Measurements from ENCODE around the gene ODAD3.
"Not testable (repeated sequence)": the region's sequence is repeated elsewhere in the genome, so short reads cannot be mapped to it uniquely, and the experiment has no call there.

The ODAD3 gene

DNA sequence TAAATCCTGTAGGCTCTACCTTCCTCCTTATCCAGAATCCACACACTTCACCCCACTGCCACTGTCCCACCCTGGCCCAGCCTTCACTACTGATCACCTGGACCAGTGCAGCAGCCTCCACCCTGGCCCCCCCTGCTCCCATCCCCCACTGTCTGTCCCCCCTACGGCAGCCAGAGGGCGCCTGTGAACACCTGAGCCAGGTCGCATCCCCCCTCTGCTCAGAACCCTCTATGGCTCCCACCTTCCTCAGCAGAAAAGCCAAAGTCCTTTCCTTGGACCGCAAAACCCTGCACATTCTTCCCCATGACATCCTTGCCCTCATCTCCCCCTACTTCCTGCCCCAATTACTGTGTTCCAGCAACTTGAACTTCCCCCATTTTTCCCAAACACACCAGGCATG is 25.3 kb upstream of the ODAD3 start:
- DNase-seq (ENCODE audit: low read depth) = no peak

DNA sequence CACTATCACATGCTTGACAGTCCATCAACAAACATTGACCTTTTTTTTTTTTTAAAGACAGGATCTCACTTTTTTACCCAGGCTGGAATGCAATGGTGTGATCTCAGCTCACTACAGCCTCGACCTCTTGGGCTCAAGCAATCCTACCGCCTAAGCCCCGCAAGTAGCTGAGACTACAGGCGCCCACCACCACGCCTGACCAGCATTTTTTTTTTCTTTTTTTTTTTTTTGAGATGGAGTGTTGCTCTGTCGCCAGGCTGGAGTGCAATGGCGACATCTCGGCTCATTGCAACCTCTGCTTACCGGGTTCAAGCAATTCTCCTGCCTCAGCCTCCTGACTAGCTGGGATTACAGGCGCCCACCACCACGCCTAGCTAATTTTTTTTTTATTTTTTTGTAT is 24.0 kb upstream of the ODAD3 start:
- not testable (repeated sequence) for DNase-seq (ENCODE audit: low read depth)

DNA sequence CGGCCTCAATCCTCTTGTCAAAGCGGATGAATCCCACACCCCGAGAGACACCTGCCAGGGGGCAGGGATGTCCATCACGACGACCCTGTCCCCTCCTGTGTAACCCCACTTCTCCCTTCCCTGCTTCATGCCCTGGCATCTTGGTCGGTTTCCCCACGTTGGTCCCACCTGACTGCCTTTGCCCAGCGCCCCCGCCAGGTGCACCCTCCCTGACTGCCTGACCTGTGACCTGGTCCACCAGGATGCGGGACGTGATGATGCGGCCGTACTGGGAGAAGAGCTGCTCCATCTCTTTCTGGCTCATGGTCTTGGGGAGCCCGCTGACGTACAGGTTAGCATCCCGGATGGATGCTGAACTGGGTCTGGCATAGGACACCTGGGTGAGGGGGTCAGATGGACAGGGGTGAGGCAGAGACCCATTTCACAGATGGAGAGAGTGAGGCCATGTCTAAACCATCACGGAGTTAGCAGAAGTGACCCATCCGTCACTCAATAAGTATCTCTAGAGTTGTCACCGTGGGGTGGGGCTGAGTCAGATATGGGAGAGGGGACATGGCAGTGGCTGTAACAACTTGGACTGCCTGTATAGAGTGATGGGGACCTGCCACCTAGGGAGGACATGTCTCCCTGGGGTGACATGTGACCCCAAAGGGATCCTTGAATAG is 23.4 kb upstream of the ODAD3 start:
- DNase-seq (ENCODE audit: low read depth) = no peak

DNA sequence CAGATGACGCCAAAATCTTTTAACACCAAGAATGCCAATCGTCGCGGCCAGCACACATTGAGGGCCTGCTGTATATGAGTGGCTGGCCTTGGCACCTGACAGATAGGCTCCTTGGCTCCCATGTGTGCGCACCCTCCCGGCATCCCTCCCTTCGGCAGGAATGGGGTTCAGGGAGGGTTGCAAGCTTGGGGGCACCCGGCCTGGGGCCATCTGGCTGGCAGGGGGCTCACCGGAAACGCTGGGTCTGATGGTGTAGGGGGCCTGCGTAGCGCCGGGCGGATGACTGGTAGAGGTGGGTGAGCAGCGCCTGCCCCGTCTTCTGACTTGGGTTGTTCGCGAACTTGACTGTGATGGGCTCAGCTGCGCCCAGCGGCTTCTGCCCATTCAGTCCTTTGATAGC is 22.9 kb upstream of the ODAD3 start:
- no peak for DNase-seq (ENCODE audit: low read depth)

DNA sequence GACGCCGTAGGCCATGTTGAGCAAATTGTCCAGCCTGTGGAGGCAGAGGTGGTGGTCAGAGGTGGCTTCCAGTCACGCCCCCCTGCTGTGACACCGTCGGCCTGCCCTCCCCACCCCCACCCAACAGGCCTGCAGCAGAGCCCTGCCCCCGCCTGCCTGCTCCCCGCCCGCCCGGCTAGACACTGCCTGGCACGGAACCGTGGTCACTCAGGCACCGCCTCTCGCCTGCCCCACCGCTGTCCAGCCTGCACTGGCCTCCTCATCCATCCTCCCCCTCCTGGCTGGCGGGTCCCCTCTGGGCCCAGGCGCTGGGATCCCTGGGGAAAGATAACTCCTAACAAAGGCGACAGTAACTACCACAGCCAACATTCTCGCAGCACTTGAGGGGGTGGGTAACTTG is 22.2 kb upstream of the ODAD3 start:
- no peak for DNase-seq (ENCODE audit: low read depth)

DNA sequence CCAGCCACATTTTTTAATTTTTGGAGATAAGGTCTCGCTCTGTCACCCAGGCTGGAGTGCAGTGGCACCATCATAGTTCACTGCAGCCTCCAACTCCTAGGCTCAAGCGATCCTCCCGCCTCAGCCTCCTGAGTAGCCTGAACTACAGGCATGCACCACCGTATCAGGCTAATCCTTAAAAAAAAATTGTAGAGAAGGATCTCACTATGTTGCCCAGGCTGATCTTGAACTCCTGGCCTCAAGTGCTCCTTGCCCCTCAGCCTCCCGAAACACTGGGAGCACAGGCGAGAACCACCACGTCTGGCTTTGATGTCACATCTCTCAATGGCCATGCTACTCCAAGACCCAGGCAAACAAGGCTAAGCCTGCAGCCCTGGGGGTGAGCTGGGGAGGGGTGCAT is 21.7 kb upstream of the ODAD3 start:
- DNase-seq (ENCODE audit: low read depth) = no peak

DNA sequence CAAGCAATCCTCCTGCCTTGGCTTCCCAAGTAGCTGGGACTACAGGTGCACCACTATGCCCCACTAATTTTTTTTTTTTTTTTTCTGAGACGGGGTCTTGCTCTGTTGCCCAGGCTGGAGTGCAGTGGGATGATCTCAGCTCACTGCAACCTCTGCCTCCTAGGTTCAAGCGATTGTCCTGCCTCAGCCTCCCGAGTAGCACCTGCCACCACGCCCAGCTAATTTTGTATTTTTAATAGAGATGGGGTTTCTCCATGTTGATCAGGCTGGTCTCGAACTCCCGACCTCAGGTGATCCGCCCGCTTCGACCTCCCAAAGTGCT is 20.3 kb upstream of the ODAD3 start:
- DNase-seq (ENCODE audit: low read depth) = not testable (repeated sequence)

DNA sequence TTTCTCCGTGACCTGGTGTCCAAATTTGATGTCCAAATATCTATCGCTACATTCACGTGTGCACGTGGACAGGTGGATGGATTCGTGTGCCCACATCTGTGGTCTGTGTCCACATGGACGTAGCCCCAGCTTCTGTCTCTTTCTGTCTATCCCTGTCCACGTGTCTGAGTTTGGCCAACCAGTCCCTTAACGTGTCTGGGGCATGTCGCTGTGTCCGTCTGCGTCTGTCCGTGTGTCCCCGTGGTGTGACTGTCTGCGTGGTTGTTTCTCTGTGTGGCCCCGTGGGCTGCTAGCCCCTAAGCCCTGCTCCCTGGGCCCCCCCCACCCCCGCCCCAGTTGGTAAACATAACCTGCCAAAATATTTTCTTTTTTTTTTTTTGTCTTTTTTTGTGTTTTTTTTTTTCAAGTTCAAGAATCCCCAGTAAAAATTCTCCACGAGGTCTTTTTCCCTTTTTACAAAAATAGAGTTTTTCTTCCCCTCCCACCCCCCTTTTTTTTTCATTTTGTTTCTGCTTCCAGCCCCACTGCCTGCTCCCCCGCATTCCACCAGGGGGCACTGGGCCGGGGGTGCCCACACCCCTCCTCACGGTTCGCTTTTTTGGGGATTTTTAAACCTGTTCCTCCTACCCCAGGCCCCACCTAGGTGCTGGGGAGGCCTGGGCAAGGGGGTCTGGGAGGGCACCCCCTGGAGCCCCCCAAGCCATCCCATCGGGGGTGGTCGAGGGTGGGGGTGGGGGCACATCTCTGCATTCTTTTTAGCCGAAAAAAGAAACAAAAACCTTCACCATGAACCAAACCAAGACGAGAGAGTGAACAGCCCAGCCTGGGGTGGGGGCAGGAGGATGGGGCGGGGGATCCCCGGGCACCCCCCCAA is 18.8 kb upstream of the ODAD3 start:
- peak; percentile 14 for DNase-seq (ENCODE audit: low read depth)

DNA sequence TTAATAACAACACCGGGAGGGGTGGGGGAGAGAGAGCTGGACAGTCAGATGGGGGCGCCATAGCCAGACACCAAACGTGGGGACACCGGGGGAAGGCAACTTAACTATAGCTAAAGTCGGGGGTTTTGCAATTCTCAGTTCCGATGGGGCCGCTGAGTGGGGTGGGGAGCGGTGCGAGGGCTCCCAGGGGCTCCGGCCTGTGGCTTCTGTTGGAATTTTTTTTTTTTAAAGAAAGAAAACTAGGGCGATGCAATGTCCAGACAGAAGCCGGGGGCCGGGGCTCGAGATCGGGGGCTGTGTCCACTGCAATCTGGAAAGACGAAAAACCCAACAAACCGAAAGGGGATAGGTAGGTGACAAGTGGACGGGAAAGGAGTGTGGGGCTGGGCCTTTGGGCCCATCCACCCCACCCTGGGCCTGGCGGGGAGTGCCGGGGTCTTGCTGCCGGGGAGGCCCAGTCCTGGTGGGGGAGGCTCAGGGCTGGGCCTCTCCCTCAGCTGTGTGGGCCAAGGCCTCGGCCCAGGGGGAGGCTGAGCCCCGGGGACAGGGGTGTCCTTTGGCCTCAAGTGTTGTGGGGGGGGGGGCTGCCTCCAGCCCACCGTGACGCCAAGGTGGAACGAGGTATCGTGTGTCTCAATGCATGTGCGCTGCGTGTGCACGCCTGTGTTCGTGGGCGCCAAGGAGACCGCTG is 17.8 kb upstream of the ODAD3 start:
- no peak for DNase-seq (ENCODE audit: low read depth)

DNA sequence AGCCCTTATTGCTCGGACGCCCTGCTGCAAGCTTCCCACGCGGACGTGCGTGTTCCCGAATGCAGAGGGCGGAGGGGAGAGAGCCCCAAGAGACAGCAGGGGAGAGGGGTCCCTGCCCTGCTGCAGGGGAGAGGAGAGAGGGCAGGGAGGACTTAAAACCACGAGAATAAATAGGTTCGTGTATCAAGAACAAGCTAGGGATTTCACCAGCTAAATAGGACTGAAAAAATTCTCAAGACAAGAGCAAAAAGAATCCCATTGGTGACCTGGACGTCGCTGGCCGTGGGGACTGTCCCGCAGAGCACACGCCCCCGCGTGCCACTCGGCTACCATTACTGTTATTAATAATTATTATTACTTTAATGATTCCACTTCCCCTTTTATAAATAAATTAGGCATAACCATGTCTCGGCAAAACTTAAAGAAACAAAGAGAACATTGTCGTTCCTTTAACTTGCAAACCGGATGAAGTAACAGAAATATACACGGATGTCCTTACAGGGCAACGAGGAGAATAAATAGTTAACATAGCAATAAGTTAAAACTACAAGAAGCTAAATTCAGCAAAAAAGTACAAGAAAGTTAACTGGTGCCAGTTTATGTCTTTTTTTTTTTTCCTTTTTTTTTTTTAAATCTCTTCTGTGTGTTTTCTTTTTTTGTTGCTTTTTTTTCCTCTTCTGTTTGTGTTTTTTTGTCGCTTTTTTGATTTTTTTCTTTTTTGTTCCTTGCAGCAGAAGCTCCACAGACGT is 17.1 kb upstream of the ODAD3 start:
- DNase-seq (ENCODE audit: low read depth) = no peak

DNA sequence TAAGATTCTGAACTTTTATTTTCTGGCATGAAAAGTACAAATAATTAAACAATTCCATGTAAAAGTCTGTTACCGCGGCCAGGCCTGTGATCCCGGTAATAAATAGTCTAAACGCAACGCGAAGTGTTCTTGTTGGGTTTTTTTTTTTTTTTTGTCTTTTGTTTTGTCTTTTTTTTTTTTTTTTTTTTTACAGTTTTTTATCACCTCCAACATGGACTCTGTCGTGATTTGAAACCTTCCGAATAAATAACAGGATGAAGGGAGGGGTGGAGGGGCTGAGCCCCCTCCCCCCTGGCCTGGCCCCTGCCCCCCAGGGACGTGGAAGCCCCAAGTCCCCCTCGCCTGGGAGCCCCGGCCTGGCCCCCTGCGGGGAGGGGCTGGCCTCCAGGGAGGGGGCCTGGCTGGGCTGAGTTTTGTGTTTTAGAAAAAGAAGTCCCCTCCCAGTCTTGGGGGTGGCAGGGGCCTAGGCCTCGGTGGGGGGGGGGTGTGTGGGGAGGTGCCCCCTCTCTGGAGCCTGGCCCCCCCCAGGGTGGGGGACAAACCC is 16.5 kb upstream of the ODAD3 start:
- DNase-seq (ENCODE audit: low read depth) = no peak

DNA sequence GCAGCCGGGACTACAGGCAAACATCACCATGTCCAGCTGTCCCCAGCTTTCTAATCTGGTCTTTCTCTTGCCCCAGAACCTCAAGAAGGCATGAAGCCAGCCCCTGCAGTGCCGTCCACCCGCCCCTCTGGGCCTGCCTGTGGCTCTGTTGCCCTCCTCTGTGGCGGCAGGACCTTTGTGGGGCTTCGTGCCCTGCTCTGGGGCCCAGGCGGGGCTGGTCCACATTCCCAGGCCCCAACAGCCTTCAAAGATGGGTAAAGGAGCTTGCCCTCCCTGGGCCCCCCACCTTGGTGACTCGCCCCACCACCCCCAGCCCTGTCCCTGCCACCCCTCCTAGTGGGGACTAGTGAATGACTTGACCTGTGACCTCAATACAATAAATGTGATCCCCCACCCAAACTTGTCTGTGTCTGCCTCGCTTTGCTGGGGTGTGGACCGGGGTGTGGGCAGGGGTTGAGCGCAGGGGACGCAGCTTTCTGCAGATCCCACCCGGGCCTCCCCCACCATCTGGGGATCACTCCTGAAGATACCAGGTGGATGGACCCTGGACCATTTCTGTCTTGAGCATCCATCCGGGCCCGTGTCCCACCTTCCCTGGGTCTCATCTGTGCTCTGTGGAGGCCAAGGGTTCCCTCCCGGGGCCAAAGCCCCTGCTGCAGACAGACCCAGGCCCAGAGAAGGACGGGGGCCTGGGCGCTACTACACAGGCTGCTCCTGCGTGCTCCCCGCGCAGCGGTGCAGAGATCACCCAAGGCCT is 15.8 kb upstream of the ODAD3 start:
- no peak for DNase-seq (ENCODE audit: low read depth)

DNA sequence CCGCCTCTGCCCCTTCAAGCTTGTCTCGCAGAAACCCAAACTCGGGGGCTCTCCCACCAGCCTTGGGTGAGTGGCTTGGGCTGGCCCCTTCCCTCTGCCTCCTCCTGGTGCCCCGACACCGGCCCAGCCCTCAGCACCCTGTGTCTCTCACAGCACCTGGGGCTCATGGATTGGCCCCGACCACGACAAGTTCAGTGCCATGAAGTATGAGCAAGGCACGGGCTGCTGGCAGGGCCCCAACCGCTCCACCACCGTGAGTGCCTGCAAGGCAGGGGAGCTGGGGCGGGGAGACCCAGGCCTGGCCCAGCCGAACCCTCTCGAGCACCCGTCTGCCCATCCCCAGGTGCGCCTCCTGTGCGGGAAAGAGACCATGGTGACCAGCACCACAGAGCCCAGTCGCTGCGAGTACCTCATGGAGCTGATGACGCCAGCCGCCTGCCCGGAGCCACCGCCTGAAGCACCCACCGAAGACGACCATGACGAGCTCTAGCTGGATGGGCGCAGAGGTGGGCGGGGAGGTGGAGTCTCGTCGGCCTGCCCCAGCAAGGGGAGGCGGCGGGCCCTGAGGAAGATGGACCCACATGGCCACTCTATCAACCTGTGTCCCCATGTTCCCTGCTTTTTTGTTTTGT is 14.1 kb upstream of the ODAD3 start:
- no peak for DNase-seq (ENCODE audit: low read depth)

DNA sequence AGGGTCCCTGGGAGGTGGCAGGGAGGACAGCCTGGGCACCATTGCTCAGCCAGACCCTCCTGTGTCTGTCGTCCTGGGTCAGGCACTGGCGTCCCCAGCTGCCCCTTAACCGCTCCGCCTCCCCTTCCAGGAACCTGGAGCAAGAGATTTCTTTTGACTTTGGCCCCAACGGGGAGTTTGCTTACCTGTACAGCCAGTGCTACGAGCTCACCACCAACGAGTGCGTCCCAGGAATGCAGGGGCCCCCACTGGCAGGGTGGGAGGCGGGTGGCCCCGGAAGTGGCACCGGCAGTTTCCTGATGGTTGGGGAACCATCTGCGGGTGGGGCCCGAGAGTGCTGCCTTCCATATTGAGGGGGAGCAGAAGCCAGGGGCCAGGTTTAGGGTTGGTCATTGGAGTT is 13.5 kb upstream of the ODAD3 start:
- no peak for DNase-seq (ENCODE audit: low read depth)

DNA sequence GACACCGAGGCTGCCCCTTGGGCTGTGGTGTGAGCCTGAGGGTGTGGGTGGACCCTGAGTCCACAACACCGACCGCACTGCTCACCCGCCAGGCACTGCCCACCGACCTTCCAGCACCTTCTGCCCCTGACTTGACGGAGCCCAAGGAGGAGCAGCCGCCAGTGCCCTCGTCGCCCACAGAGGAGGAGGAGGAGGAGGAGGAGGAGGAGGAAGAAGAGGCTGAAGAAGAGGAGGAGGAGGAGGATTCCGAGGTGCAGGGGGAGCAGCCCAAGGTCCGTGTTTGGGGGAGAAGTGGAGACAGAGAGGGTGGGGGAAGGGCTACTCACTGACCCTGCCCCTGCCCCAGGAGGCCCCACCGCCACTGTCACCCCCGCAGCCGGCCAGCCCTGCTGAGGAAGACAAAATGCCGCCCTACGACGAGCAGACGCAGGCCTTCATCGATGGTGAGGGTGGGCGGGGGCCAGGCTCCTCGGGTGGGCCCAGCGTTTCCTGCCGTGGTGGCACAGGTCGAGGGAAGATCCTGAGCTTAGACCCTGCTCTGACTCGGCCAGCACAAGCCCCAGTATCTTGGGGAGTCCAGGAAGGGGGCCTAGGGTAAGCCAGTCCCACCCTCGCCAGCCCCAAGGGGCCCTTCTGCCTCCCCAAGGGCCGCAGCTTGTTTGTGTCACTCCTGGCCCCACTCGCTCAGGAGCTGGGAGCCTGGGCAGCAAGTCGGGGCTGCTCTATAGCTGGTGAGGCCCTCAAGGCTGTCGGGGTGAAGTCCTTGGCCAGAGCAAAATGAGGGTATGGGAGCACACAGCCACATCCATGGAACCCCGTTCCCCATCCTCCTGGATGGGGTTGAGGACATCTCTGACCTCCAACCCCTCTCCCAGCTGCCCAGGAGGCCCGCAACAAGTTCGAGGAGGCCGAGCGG is 12.7 kb upstream of the ODAD3 start:
- no peak for DNase-seq (ENCODE audit: low read depth)

DNA sequence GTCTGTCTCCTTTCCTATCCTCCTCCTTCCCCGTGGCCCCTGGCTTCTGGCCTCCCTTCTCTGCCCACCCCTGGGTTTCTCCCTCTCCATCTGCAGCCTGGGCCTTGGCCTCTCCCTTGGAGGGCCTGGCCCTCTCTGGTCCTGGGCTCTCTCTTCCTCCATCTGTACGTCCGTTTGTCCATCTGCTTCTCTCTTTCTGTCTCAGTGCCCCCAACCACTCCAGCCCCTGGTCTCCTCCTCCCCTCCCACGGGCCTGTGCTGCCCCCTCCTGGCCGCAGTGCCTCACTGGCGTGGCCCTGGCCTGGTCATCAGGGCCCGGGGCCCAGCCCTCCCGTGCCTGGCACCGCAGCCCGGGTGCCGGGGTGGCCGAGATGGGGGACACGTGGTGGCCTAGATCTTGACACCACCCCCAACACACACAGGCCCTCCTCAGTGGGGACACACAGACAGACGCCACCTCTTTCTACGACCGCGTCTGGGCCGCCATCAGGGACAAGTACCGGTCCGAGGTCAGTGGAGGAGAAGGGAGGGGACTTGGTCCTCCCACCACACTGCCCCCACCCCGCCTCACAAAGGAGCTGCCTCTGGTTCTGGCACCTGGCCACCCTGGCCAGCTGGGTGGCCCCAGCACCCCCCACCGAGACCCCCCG is 11.9 kb upstream of the ODAD3 start:
- peak; percentile 38 for DNase-seq (ENCODE audit: low read depth)

DNA sequence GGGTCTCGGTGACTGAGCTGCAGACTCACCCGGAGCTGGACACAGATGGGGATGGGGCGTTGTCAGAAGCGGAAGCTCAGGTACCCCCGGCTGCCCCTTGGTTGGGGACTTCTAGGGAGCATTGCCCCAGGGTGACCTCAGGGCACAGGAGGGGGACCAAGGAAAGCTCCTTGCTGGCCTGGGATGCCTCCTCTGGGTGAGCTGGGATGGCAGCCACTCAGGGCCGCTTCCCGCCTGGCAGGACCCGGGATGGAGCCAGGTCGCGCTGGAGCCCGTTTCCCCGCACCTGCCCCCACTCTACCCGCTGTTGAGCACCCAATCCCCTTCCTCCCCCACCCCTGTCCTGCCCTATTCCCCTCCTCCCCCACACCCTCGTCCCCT is 11.3 kb upstream of the ODAD3 start:
- DNase-seq (ENCODE audit: low read depth) = no peak

DNA sequence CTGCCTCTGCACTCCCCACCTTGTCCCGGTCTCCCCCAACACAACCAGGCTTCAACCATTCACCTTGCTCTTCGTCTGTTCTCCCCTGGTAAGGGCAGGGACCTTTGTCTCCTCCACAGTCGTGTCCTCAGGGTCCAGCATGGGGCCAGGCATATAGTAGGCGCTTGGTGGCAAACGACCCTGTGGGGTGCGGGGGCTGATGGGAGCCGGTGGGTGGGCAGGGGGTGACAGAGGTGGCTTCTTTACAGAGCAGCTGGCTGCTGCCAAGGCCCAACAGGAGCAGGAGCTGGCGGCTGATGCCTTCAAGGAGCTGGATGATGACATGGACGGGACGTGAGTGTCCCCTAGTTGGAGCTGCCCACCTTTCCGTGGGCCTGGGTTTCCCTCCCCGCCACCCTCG is 10.2 kb upstream of the ODAD3 start:
- no peak for DNase-seq (ENCODE audit: low read depth)

DNA sequence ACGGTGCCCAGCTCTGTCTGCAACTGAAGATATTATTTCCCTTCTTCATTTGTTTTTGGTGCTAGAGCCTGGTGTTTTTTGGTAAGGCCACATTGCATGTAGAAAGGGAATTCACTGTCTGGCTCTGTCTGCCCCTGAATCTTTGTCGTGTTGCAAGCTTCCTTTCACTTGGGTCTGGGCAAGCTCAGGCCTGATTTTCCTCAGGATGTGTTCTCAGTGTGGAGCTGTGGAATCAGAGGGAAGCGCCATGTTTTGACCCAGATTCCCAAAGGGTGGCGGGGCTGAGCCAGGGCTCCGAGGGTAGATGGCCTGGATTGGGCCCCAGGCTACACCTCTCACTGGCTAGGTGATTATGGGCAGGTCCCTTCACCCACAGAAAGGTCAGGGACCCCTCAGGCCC is 9.1 kb upstream of the ODAD3 start:
- DNase-seq (ENCODE audit: low read depth) = no peak

Measured in T follicular helper cell (primary cell).